Stimulated activated CD8-positive, alpha-beta memory T cell treated with anti-CD3 and anti-CD28 coated beads, Interleukin-15, amount 100 ng/mL, for 48 hours (primary cell): Measurements from ENCODE around the gene POMP.

Source experiments
- DNase-seq, 2 donors: peaks; one replicate each; pipeline ENCODE4 v3.0.0-alpha.2; 2020; ENCODE audit warnings: low read depth in 2 of 2

Gene POMP, protein sequence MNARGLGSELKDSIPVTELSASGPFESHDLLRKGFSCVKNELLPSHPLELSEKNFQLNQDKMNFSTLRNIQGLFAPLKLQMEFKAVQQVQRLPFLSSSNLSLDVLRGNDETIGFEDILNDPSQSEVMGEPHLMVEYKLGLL

DNA sequence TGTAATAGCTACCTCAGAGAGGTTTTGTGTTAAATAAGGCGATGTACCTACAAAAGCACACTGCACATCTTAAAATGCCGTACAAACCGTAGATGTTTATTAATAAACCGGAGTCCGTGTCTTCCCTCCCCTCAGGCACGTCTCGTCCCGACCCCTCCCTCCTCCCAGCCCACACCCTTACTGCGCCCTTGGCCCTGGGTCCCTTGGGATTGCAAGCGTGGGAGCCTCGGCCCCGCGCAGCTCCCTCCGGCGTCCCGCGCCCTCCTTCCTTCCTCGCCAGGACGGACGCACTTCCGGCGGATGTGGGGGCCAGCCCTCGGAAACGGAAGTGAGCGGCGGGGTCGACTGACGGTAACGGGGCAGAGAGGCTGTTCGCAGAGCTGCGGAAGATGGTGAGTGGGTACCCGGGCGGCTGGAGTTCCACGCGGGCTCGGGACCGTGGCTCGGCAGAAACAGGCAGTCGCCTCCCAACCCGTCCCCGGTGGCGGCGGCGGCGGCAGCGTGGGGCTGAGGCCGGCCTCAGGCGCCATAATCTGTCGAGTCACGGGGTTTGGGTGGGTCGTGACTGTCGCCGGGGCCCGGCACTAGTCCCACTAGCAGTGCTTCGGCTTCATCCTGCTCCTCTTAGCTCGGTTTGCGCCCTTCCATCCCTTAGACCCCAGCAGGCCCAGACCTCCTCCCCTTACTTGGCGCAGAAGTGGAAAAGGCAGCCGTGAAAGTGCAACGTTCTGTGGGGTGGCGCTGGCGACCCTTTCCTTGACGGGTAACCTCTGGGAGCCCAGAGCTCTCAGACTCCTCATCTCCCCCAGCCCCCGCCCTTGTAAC is at the start of gene POMP:
Gene POMP, plus strand, starts transcription at position 335 of the 825 bp plus-strand sequence. Its CDS starts 55 bp downstream, at position 390.
- peak; percentile 88 for DNase-seq

DNA sequence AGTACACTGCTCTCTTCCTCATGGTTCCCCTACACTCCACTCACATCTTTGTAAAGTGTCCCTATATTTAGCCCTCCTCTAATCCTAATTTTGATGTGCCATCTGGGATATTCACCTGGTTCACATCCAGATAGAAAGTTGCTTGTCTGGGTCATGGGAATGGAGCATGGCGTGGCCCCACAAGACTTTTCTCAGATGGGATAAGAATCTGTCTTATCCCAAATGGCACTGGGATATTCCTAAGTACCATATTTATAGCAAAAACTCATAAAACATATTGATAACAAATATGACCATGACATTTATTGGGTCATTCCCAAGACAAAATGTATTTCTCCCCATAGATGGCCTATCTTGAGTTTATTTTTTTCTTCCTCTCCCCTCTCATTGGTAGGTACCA is 49.5 kb upstream of the POMP start:
- DNase-seq, result no peak

DNA sequence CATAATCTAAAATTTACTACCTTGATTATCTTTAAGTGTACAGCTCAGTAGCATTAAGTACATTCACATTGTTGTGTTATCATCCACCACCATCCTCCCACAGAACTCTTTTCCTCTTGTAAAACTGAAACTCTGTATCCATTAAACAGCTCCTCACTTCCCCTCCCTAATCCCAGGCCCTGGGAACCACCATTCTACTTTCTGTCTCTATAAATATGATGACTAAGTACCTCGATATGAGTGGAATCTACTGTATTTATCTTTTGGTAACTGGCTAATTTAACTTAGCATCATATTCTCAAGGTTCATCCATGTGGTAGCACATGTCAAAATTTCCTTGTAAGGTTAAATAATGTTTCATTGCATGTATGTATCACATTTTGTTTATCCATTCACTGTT is 49.0 kb upstream of the POMP start:
- no peak for DNase-seq

- no peak for DNase-seq
These were observed 47.9 kb upstream of the POMP start for GRCh38 chr13:28610996-28611395.

DNA sequence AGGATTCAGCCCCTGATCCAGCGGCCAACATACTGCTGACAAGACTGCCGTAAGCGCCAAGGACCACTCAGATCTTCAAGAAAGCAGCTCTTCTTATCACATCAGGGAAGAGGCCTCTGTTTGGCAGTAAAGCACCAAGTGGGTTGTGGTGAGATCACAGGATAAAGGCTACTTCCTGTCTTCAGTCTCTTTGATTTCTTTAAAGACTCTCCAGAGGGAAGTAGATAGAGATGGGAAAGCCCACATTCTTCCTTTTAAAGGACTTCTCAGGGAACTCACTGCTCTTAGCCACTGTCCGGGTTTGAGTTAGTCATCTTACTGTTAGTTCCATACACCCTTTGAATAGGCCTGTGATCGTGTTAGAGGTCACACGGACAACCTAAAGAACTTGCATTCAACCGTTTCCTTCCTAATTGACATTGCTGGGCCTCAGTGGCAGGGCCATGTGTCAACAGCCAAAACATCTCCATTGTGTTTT is 47.2 kb upstream of the POMP start:
- no peak for DNase-seq

GRCh38 chr13:28613562-28613961 is 45.4 kb upstream of the POMP start:
- DNase-seq, result no peak

GRCh38 chr13:28615916-28616446 is 42.9 kb upstream of the POMP start:
- DNase-seq, result no peak

GRCh38 chr13:28618230-28618994 is 40.5 kb upstream of the POMP start:
- DNase-seq, result no peak

DNA sequence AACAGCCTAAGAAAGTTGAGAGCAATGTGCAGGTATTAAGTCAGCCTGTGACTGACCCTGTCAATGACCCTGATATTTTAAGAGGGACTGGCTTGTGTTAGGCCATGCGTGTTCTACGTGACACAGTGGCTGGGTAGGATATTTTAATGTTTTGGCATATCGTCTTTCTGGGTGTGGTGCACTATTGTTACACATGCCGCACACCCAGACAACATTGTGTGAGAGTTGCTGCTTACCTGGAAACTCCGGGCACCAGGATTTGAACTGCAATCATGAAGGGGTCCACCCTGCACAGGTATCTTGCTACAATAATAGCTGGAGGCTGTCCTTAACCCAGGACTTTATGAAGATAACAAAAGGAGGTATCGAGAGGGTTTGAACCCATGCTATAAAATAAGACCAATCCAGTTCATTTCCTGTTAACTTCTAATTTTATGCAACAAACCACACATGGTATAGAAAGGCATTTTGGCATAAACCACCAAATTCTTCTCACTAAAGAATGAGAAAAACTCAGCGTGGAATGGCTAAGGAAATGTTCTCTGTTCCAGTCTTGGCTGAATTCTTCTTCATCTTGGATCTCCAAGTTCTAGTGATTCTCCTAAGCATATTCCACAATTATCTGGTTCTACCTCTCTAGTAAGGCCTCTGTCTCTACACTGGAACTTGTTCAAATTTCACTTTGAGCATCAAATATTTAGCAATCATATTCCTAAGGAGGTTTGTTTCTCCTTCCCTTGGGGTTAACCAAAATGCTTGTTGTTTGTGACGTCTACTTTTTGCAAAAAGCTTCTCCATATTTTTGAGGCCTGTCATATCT is 38.7 kb upstream of the POMP start:
- no peak for DNase-seq

- DNase-seq, result no peak
These were observed 37.5 kb upstream of the POMP start for GRCh38 chr13:28621449-28621848.

- no peak for DNase-seq
These were observed 36.6 kb upstream of the POMP start for GRCh38 chr13:28622286-28622685.

- no peak for DNase-seq
These were observed 34.9 kb upstream of the POMP start for GRCh38 chr13:28623782-28624706.

DNA sequence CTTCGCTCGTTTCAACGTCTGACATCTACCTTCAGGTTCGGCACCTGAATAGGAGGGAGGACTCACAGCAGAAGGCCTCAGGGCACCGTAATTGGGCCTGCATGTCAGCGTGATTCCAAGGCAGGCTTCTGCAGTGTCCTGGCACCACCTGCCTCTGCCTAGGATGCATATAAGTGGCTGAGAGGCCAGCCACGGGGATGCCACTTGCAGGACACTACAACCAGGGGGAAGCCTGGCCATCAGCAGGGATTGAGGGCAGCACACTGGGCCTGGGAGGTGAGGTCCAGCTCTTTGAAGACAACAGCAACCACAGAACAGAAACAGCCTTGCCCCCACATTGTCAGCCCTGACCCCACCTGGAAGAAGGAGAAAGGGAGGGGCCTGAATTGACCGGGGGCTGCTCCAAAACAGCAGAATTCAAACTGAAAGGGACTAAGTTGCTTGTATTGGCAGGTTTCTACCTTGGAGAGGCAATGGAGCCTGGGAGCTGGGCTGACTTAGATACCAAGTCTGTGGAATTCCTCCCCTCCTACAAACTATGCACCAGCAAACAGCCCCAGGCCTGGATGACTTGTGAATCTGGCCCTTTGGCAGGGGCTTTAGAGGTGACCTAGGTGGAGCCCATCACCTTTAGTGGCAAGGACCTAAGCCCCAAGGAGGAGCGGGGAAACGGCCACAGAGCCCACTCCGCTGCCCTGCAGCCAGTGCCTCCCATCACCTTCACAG is 34.1 kb upstream of the POMP start:
- DNase-seq, result no peak

DNA sequence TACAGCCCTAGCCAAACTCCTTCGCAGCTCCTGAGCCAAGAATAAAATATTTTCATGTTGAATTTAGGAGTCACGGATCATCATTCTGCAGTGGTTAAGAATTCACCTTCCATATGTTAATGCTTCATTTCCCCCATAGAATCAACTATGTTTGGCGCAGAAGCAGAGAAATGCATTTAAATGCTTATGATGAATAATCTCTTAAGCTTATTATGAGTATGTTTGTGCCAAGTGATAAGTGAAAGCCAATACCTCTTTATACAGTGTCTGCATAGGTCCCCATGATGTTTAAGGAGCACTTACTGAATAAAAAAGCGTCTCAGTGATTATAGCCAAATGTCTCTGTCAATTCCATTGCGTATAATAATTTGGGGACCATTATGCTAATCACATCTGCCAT is 32.7 kb upstream of the POMP start:
- DNase-seq, result no peak

GRCh38 chr13:28628241-28628640 is 30.7 kb upstream of the POMP start:
- no peak for DNase-seq

DNA sequence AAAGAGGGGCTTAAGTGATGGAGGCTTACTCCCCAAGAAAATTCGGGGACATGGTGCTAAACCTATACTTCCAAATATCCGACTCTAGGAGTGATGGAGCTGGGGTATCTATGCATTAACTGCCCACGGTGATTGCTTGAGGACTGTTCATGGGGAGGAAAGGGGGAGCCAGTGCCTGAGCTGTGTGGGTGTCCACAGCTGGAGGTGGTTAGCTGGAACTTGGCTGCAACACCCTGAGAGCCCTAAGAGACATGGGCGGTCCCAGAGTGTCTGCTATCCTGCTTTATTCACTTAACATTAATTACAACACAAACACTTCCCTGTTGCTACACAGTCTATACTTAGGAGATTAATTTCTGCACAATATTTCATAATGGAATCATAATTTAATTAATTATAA is 28.1 kb upstream of the POMP start:
- no peak for DNase-seq

- DNase-seq, result no peak
These were observed 27.1 kb upstream of the POMP start for GRCh38 chr13:28631801-28632200.

DNA sequence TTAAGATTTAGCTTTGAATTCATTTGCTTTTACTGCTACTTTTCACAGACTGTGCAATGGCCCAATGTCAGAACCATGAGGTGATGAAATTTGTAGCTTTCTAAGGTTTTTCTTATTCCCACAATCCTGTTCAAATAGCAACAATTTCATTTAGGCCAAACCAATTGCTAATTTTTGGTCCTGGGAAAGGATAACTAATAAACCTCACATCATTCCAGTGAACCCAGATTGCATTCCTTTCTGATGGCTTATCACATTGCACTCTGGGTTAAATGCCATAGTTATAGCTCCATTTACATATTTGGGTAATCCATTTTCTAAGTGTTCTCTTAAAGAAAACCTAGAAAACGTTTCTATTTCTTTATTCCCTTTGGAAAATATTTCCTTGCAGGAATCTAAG is 22.9 kb upstream of the POMP start:
- DNase-seq, result no peak

- peak; percentile 40 for DNase-seq
These were observed 22.1 kb upstream of the POMP start for GRCh38 chr13:28636677-28637317.
